GM12873 (cell line): ENCODE data around the gene ARGLU1.

ENCODE experiments used
- TF ChIP-seq, protein P1 (sequence below): IDR thresholded peaks from 2 replicates; pipeline ENCODE4 v1.5.1; 2012; ENCODE audit warnings: low read depth, mild to moderate bottlenecking, moderate library complexity, low read length, control low read depth; ENCODE audit not compliant: insufficient read depth; ENCODE audit errors: missing control alignments

The ARGLU1 gene, protein sequence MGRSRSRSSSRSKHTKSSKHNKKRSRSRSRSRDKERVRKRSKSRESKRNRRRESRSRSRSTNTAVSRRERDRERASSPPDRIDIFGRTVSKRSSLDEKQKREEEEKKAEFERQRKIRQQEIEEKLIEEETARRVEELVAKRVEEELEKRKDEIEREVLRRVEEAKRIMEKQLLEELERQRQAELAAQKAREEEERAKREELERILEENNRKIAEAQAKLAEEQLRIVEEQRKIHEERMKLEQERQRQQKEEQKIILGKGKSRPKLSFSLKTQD

DNA sequence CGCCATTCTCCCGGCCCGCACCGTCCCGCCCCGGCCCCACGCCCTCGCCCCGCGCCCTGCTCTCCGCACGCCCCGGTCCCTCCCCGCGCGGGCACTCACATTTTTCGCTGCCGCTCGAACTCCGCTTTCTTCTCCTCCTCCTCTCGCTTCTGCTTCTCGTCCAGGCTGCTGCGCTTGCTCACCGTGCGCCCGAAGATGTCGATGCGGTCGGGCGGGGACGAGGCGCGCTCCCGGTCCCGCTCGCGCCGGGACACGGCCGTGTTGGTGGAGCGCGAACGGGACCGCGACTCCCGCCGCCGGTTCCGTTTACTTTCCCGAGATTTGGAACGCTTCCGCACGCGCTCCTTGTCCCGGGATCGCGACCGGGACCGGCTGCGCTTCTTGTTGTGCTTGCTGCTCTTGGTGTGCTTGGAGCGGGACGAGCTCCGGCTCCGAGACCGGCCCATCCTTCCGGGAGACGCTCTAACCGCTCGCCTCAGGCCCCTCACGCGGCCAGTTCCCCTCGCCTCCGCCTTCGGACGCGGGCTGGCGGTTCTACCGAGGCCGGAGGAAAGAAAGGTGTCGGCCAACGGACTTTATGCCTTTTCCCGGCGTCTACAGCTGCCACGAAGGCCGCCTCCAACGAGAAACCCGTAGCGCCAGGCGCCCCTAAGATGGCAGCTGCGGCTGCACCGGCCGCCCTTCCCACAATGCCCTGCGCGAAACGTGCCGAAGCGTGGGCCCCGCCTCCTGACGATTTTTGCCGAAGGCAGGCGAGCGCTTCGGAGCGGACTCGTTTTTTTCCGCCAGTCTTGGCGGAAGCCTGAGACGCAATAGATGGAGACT lies at the start of gene ARGLU1:
TSS of gene ARGLU1 (minus strand) at position 664 of the 825 bp plus-strand sequence. CDS start at position 446, 218 bp downstream.
- TF ChIP-seq, protein P1, sequence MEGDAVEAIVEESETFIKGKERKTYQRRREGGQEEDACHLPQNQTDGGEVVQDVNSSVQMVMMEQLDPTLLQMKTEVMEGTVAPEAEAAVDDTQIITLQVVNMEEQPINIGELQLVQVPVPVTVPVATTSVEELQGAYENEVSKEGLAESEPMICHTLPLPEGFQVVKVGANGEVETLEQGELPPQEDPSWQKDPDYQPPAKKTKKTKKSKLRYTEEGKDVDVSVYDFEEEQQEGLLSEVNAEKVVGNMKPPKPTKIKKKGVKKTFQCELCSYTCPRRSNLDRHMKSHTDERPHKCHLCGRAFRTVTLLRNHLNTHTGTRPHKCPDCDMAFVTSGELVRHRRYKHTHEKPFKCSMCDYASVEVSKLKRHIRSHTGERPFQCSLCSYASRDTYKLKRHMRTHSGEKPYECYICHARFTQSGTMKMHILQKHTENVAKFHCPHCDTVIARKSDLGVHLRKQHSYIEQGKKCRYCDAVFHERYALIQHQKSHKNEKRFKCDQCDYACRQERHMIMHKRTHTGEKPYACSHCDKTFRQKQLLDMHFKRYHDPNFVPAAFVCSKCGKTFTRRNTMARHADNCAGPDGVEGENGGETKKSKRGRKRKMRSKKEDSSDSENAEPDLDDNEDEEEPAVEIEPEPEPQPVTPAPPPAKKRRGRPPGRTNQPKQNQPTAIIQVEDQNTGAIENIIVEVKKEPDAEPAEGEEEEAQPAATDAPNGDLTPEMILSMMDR = no peak

DNA sequence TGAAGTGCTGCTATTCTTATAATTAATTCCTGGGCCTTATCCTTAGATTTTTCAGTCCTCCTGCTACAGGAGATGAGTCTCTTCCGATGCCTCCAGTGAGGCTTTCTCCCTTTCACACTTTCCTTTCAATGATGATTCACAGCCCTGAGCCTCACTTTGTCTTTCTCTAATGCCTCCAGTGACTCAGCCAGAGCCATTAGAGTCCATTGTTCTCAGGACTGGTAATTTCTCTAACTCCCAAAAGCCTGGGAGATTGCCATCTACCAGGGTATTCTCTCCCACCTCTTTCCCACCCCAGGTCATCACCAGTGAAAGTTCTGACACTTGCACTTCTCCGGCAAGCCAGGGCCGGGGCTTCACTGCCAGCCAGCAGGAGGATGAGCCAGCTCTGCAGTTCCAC lies 49.6 kb upstream of the ARGLU1 start:
- TF ChIP-seq, protein P1 = no peak

DNA sequence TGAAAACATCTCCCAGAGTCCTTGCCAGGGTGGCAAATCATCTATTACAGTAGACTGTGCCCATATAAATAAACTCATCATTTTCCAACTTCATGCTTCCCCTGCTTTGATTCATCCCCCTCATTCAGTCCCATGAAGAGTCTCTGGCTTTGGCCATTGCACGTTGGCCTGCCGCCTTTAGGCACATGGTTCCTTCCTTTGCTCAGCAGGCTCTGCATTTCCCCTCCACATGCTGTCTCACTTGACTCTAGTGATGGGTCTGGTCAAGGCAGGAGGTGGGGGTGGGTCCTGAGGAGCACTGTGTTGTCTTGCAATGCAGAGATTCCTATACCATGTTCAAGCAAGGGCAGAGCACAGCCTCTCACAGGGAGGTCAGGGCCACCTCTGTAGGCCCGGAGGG lies 48.8 kb upstream of the ARGLU1 start:
- TF ChIP-seq, protein P1 = no peak

DNA sequence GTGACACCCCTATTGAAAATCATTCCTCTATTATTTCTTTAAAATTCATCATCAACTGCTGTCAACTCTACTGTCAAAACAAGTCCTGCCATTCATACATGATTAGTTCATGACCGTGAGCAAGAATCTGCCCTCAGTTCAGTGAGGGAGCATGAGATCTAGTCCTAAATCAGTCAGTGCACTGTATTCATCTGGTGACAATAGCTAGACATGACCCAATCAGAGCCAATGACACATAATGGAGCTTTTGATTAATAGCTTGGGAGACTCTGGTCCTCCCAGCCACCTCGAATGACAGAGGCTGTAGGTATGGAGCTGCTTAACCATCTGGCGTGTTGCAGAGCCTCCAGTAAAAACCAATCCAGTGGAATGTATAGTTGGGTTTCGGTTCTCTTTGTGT lies 46.9 kb upstream of the ARGLU1 start:
- TF ChIP-seq, protein P1 = no peak

DNA sequence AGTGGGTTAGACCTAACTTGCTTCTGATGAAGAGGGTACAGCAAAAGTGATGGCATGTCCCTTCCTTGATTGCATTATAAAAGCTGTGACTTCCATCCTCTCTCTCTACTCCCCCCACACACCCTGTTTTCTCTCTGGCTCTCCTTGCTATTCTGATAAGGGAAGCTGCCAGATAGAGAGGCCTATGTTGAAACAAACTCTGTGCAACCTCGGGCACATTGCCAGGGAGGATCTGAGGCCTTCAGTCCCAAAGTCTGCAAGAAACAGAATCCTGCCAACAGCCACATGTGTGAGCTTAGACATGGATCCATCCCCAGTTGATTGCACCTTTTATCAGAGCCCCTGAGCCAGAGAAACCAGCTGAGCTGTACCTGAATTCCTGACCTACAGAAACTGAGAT lies 44.8 kb upstream of the ARGLU1 start:
- TF ChIP-seq, protein P1 = no peak

DNA sequence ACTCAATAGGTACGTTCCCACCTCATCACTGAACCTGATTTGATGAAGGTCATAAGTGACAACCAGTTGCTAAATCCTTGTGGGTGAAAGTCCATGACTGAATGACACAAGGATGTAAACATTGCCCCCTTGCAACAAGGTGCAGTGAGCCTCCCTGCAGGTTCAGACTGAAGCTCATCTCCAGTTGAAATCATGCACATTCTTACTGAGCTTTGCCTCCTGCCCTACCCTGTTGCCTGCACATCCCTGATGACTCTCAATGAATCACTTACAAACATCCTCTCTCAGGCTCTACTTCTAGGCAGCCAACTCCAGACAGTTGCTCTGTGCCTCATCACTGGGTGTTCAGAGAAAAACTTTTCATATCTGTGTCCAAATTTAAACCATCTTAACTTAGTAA lies 42.5 kb upstream of the ARGLU1 start:
- TF ChIP-seq, protein P1 = no peak

DNA sequence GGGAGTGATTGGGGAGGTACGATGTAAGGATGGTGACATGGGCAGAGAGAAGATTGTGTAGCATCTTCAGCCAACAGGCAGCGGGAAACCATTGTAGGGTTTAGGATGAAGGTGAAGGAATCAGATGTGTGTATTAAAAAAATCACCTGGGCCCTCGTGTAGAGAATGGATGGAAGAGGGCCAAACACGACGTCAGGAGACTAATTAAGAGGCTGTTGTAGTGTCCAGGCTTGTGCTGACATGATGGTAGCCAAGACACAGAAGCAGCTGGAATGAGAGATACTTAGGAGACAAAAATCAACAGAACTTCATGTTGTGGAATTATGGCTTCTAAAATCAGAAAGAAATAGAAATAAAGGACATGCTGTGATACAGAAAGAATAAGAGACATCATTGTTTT lies 41.2 kb upstream of the ARGLU1 start:
- TF ChIP-seq, protein P1 = no peak
